GM19025 (cell line): ENCODE data around the gene ERBB4.
"Not testable (repeated sequence)": the region's sequence is repeated elsewhere in the genome, so short reads cannot be mapped to it uniquely, and the experiment has no call there.

Experiments
- ATAC-seq: cut with Tn5 transposase; IDR thresholded peaks from one replicate; pipeline ENCODE4 v1.9.1; 2021; ENCODE audit warnings: mild to moderate bottlenecking, low read depth, moderate library complexity; ENCODE audit not compliant: unreplicated experiment

ERBB4 gene

GRCh38 chr2:212237350-212238095 is 301.1 kb downstream of the ERBB4 start:
- ATAC-seq: no peak

DNA sequence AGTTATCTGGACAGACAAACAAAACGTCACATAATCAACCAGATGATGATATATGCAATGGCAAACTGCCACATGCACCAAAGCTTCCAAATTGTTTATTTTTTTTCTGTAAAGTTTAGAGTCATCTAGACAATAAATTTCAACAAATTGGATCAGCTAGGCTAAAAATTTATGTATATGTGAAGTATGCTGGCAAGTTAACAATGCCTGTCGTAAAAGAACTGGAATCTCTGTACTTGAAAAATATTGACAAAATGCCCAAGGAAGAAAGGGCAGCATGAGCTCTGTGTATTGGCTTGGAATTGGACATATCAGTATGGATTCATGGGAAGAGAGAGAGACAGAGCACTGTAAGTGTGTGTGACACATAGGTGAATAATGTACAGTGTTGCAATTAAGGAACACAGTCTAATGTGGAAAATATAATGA is 309.8 kb downstream of the ERBB4 start:
- ATAC-seq: no peak

DNA sequence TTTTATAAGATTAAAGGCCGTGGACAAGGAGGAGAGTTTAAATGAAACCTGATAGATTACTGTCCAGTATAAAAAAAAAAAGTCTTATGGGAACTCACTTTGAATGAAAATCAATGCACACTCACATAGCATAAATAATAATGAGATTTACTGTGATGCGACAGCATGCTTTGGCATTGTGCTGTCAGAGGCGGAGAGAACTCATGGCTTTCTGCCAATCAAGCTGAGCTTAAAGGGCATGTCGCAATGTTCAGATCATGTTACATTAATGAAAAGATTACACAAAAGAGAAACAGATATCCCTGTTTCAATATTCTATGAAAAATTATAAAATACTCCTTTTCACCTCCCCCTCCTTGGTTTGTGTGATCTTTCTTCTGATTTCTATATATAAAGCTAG is 310.8 kb downstream of the ERBB4 start:
- no peak for ATAC-seq

DNA sequence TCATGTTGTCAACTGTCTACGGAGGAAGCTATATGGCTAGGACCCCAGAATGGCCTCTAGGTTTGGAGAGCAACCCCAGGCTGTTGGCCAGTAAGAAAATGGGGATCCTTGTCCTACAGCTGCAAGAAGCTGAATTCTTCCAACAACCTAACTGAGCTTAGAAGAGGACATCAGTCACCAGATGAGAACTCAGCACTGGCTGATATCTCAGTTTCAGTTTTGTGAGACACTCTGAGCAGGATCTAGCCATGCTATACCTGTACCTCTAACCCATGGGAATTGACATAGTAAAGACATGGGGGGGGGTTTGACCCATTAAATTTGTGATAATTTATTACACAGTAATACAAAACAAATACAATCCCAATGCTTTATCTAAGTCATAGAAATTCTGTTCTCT is 312.5 kb downstream of the ERBB4 start:
- no peak for ATAC-seq

GRCh38 chr2:212223696-212224095 is 314.9 kb downstream of the ERBB4 start:
- ATAC-seq: no peak

DNA sequence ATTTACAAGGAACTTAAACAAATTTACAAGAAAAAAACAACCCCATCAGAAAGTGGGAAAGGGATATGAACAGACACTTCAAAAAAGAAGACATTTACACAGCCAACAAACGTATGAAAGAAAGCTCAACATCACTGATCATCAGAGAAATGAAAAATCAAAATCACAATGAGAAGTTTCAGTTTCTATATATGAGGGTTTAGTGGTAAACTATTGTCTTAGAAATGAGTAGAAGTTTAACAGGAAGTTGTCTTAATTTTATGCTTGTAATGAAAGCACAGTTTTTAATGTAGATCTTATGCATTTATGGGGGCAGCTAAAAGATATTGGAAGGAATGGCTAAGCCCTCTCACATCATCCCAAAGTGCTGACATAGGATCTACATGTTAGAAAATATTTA is 325.4 kb downstream of the ERBB4 start:
- no peak for ATAC-seq

- ATAC-seq: no peak
Observed at GRCh38 chr2:212208467-212208866, 330.1 kb downstream of the ERBB4 start.

GRCh38 chr2:212197776-212198175 is 340.8 kb downstream of the ERBB4 start:
- no peak for ATAC-seq

- ATAC-seq: no peak
Observed at GRCh38 chr2:212195626-212196025, 343.0 kb downstream of the ERBB4 start.

- no peak for ATAC-seq
Observed at GRCh38 chr2:212194396-212194795, 344.2 kb downstream of the ERBB4 start.

GRCh38 chr2:212193803-212194202 is 344.8 kb downstream of the ERBB4 start:
- no peak for ATAC-seq

GRCh38 chr2:212193056-212193455 is 345.5 kb downstream of the ERBB4 start:
- ATAC-seq: no peak

- not testable (repeated sequence) for ATAC-seq
Observed at GRCh38 chr2:212191438-212191837, 347.2 kb downstream of the ERBB4 start.

- ATAC-seq: no peak
Observed at GRCh38 chr2:212186166-212186565, 352.4 kb downstream of the ERBB4 start.

DNA sequence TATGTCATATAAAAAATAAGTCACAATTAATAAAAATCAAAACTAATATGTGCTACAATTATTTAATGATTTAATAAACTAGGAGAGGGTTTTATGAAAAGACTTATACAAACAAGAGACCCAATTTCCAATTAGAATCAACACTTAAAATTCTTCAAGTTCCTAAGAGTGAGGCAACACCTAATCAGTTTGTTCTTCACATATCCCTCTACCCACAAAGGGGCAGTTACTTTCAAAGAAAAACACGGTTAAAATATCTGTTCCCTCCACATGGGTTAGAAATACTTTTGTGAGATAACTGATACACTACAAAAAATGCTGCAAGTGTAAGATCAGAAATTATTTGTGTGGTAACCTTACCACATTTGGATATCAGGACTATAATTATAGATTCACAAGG is 357.0 kb downstream of the ERBB4 start:
- no peak for ATAC-seq

DNA sequence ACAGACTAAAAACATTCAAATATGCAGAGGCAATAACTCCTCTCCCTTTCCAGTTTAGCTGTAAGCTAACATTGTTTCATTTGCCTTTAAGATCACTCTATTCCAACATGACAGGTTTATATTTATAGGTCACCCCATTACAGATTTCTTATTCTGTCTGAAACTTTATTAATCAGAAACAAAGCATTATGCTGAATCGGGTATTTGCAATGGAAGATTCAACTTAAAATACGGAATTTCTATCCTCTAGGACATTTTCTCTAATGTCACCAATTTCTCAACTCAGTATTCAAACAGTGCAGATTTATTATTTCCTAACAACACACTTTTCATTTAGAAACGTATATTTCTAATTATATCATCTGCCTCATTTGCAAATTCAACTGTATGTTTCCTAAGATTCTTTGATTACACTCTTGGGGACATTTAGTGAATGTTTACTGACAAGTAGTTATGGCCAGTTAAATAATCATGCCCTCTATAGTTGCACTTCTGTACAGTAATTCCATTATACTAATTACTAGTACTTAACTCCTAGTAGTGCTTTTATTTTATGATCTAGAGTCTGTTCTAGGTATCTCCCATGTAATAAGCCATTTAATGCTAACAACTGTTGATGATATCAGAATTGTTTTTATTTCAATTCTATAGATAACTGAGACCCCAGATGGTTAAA is 358.1 kb downstream of the ERBB4 start:
- no peak for ATAC-seq

DNA sequence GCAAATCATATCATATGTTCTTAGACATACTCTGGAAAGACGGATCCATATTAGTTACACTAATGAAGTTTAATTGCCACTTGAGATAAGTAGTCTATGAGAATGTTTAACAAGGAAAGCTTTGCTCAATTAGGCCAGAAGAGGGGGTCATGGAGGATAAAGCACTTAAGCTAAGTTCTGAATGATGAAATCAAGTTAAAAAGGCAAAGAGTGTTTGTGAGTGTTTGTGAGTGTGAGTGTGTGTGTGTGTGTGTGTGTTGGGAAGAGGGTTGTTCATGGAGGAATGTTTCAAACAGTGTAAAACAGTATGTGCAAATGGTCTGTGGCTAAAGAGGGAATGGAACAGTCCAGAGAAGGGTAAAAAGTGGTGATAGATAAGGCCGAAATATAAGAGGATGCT is 360.9 kb downstream of the ERBB4 start:
- ATAC-seq: no peak

- ATAC-seq: no peak
Observed at GRCh38 chr2:212176151-212176550, 362.5 kb downstream of the ERBB4 start.

- no peak for ATAC-seq
Observed at GRCh38 chr2:212173756-212174510, 364.7 kb downstream of the ERBB4 start.

- ATAC-seq: no peak
Observed at GRCh38 chr2:212173331-212173730, 365.3 kb downstream of the ERBB4 start.

DNA sequence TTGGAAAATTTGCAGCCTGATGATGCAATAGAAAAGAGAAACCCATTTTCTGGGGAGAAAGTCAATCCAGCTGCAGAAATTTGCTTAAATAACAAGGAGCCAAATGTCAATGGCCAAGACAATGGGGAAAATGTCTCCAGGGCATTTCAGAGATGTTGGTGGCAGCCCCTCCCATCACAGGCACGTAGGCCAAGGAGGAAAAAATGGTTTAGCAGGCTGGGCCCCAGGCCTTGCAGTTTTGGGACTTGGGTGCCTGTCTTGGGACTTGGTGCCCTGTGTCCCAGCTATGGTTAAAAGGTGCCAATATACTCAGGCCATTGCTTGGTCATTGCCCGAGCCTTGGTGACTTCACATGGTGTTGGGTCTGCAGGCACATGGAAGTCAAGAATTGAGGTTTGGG is 368.2 kb downstream of the ERBB4 start:
- ATAC-seq: no peak
